H1 (cell line): ENCODE data around the gene SOHLH1. TPM values are rescaled to one million over a fixed set of nuclear protein-coding genes. Genes with fewer than 3 reads are reported as not detected.

ENCODE experiments used
- KDM5A ChIP-seq: fragments of 200-600 bp; IDR thresholded peaks from 2 replicates; pipeline ENCODE4 v1.7.1; 2012; ENCODE audit warnings: mild to moderate bottlenecking, low read length, inconsistent platforms, mixed read lengths
- RAD21 ChIP-seq, 2 experiments: IDR thresholded peaks in 1 of 2; conservative IDR thresholded peaks in 1 of 2; 2 replicates each; pipeline ENCODE4 v1.6.1; 2011; ENCODE audit warnings: low read depth in 2 of 2, low read length in 2 of 2, improper control_type of control experiment in 1 of 2, inconsistent platforms in 1 of 2, mild to moderate bottlenecking in 1 of 2, moderate library complexity in 1 of 2
- SUZ12 ChIP-seq: fragments of 200-600 bp; sonication (generic); IDR thresholded peaks from 2 replicates; pipeline ENCODE4 v1.6.1; 2012; ENCODE audit warnings: mild to moderate bottlenecking, inconsistent platforms, low read length, moderate library complexity, mixed read lengths
- polyA plus RNA-seq, 7 experiments: library from polyadenylated mRNA; depleted of rRNA in 3 of 7; stranded (reverse) in 5 of 7; unstranded in 2 of 7; fragments of >200 nt in 5 of 7; fragments of 200-250 nt in 2 of 7; gene quantifications; 1 replicate in 5 of 7; 2 replicates in 1 of 7; 4 replicates in 1 of 7; pipeline versions ENCODE4 v1.2.1 to v1.2.3, GENCODE V29; 2011 to 2013; ENCODE audit warnings: missing spikeins in 2 of 7, mixed read lengths in 2 of 7
- total RNA-seq: library from RNA; stranded (reverse); fragmentation: NEBNext Ultra II Directional; extraction: Animal tissue kit (Norgen Biotek cat#: 25700); gene quantifications from 2 replicates; pipeline ENCODE4 v1.2.1, GENCODE V29; 2021

The SOHLH1 gene
- total and polyA plus RNA-seq, 2 of the 8 experiments (the other 6 are each of a cell fraction or from before 2014, with no cell fraction given) = 0.11 TPM; not detected in 1

- TF ChIP-seq RAD21 (IDR thresholded peaks at IDR 0.05 in 1 of 2, conservative IDR thresholded peaks at IDR 0.05 in 1 of 2; ENCODE audit: low read depth in 2 of 2, low read length in 2 of 2) = no peak
- TF ChIP-seq KDM5A = no peak
- no peak for TF ChIP-seq SUZ12
These were observed 30.2 kb upstream of the SOHLH1 start (continued) for GRCh38 chr9:135729480-135729879.
